ENCODE measurements around the gene DLL1. TPM values are rescaled to one million over a fixed set of nuclear protein-coding genes. Genes with fewer than 3 reads are reported as not detected.

DLL1 gene
- total RNA-seq, 1 donor from 2014 or later: 12.9 TPM

DNA sequence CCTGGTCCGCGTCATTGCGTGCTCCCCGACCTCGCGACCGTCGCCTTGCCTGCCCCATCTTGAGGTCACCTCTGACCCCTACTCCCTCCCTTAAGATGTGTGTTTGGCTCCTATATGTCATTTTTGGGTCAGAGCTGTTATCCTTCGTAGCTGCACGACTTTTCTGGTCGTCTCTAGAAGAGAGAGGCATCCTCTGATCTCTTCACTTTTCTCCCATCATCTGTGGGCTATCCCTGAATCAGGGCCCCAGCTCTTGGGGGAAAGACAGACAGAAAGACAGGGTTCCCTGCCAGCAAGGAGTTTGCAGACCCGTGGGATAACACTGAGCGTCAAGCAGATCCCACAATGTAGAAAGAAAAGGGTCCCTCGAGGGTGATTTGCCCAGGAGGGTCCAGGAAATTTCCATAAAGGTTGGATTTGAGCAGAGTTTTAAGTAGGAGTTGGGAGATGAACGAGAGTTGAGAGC is 16.2 kb upstream of the DLL1 start:
- peaks cover 48% of the 10 kb centered on the region for H3K4me1 ChIP-seq
- no peaks in the 10 kb centered on the region for H3K9me3 ChIP-seq
- no peaks in the 10 kb centered on the region for H3K27me3 ChIP-seq (ENCODE audit: low read depth)
- peak overlapping the region; percentile 97 for H3K27ac ChIP-seq
- TF ChIP-seq, protein P1, sequence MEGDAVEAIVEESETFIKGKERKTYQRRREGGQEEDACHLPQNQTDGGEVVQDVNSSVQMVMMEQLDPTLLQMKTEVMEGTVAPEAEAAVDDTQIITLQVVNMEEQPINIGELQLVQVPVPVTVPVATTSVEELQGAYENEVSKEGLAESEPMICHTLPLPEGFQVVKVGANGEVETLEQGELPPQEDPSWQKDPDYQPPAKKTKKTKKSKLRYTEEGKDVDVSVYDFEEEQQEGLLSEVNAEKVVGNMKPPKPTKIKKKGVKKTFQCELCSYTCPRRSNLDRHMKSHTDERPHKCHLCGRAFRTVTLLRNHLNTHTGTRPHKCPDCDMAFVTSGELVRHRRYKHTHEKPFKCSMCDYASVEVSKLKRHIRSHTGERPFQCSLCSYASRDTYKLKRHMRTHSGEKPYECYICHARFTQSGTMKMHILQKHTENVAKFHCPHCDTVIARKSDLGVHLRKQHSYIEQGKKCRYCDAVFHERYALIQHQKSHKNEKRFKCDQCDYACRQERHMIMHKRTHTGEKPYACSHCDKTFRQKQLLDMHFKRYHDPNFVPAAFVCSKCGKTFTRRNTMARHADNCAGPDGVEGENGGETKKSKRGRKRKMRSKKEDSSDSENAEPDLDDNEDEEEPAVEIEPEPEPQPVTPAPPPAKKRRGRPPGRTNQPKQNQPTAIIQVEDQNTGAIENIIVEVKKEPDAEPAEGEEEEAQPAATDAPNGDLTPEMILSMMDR (IDR thresholded peaks at IDR 0.05): no peak
- ATAC-seq (no peak), DNase-seq (no peak)
- intact Hi-C loops (cut with DNase I): no loop called here
- H3K36me3 ChIP-seq: no peaks in the 10 kb centered on the region
- peak overlapping the region; percentile 92 for H3K4me3 ChIP-seq

DNA sequence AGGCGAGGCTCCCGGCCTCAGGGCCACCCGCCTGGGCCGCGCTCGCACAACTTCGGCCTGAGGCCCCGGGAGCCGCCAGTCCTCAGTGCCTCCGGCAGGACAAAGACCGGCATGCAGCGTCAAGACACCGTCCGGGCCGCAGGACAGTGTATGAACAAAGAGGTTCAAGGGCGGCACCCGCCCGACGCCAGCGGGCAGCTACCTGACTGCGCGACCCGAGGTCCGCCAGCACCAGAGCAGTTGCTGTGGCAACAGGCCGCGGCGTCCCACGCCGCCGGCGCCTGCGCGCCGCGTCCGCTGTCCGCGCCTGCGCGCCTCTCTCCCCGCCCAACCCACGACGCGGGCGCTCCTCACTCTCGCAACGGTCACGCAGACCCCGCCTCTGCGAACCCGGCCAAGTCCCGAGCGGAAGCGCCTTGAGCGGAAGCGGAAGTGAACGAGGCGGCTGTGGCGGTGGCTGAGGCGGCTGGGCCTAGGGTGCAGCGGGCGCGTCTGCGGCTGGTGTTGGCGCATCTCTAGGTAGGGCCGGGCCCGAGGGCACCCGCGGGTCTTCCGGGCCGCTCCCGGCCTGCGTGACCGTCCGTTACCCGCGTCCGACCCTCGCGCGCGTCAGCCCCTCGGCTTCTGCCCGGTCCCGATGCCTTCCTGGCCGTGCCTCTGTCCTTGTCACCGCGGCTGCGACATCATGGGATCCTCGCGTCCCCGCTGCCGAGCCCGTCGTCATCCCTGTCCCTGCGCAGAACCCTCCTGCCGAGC is 15.6 kb upstream of the DLL1 start, which contains the start of gene FAM120B:
TSS of gene FAM120B (plus strand) at position 435 of the 756 bp plus-strand sequence. CDS start 10,633 bp downstream, outside the sequence.
- peak within 1 kb of the TSS; percentile 92 for H3K4me3 ChIP-seq
- ATAC-seq: peak; percentile 99
- H3K9me3 ChIP-seq: no peaks in the 10 kb centered on the region
- no peaks in the 10 kb centered on the region for H3K27me3 ChIP-seq (ENCODE audit: low read depth)
- no peaks in the 10 kb centered on the region for H3K36me3 ChIP-seq
- peak; percentile 99 for DNase-seq
- H3K4me1 ChIP-seq: peaks cover 48% of the 10 kb centered on the region
- H3K27ac ChIP-seq: peak within 1 kb of the TSS; percentile 97
- intact Hi-C loops (cut with DNase I): no loop called here
- TF ChIP-seq, protein P1 (IDR thresholded peaks at IDR 0.05): no peak

DNA sequence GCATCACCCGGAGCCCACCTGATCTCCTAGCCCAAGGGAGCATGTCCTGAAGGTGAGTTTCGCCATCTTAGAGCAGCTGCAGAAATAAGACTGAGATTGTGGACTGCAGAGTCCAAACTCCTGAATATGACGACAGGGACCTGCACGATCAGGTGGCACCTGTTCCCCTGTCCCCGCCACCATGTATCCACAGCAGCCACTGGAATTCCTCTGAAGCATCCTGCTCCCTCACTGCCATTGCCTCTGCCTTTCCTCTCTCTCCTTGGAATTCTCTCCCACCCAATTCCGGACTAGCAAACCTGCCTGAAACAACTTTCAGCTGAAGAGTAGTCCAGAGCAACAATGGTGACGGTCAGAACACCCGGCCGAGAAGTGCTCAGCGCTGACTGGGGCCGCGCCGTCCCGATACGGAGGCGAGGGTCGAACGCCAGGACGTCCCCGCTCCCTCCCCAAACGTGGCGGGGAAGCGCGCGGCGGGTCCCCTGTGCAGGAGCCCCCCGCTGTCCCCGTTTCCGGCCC is 15.0 kb upstream of the DLL1 start:
- no peak for DNase-seq
- peak overlapping the region; percentile 97 for H3K27ac ChIP-seq

DNA sequence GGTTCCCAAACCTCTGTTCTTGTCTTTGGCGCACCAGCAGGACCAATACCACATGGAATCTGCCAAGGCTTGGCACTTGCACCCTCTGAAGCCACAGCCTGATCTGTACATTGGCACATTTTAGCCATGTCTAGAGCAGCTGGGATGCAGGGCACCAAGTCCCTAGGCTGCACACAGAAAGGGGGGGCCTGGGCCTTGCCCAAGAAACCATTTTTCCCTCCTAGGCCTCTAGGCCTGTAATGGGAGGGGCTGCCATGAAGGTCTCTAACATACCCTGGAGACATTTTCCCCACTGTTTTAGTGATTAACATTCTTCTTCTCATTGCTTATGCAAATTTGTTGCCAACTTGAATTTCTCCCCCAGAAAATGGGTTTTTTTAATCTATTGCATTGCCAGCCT is 10.3 kb upstream of the DLL1 start:
- H3K27me3 ChIP-seq (ENCODE audit: low read depth): peaks cover 25% of the 10 kb centered on the region
- H3K4me3 ChIP-seq: no peak overlapping the region
- H3K4me1 ChIP-seq: peaks cover 18% of the 10 kb centered on the region
- no peaks in the 10 kb centered on the region for H3K36me3 ChIP-seq
- no peaks in the 10 kb centered on the region for H3K9me3 ChIP-seq
- intact Hi-C loops (cut with DNase I): no loop called here
- H3K27ac ChIP-seq: no peak overlapping the region
- DNase-seq: no peak
- TF ChIP-seq, protein P1 (IDR thresholded peaks at IDR 0.05): no peak
- ATAC-seq: no peak

More for the DNA sequence above, 15.0 kb upstream of the DLL1 start:
- intact Hi-C loops (cut with DNase I): no loop called here
- TF ChIP-seq, protein P1 (IDR thresholded peaks at IDR 0.05): no peak
- H3K4me1 ChIP-seq: peaks cover 45% of the 10 kb centered on the region
- H3K36me3 ChIP-seq: no peaks in the 10 kb centered on the region
- peak overlapping the region; percentile 92 for H3K4me3 ChIP-seq
- no peaks in the 10 kb centered on the region for H3K9me3 ChIP-seq
- ATAC-seq: peak in 1 of 2 donors; percentile 39
- H3K27me3 ChIP-seq (ENCODE audit: low read depth): no peaks in the 10 kb centered on the region

DNA sequence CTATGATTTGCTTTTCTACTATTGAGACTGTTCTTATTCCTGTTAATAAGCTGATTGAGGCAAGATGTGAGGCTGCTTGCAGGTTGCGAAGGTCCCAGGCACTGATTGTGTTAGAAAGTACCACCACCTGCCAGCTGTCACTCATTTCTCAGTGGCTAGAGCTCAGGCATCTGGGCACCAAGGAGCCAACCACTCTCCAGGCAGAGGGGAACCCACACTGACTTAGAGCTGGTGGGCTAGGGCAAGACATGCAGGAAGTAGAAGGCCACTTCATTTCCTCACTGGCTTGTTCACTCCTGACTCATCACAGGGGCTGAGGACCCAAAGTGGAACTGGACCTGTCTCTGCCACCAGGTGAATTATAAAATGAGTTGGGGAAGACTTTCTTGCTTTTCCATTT is 7.8 kb upstream of the DLL1 start:
- peaks cover 50% of the 10 kb centered on the region for H3K27me3 ChIP-seq (ENCODE audit: low read depth)
- intact Hi-C loops (cut with DNase I): no loop called here
- no peaks in the 10 kb centered on the region for H3K36me3 ChIP-seq
- DNase-seq: no peak
- H3K9me3 ChIP-seq: no peaks in the 10 kb centered on the region
- H3K27ac ChIP-seq: no peak overlapping the region
- ATAC-seq: no peak
- H3K4me3 ChIP-seq: no peak overlapping the region
- TF ChIP-seq, protein P1 (IDR thresholded peaks at IDR 0.05): no peak
- peaks cover 25% of the 10 kb centered on the region for H3K4me1 ChIP-seq

Measured in lower lobe of right lung (tissue), 2 donors.